HG03460 (cell line): ENCODE measurements around the gene ZNF277.
"Not testable (repeated sequence)": the region's sequence is repeated elsewhere in the genome, so short reads cannot be mapped to it uniquely, and the experiment has no call there.

Experiments used
- ATAC-seq: cut with Tn5 transposase; IDR thresholded peaks from one replicate; pipeline ENCODE4 v1.9.1; 2021; ENCODE audit not compliant: unreplicated experiment

The ZNF277 gene

DNA sequence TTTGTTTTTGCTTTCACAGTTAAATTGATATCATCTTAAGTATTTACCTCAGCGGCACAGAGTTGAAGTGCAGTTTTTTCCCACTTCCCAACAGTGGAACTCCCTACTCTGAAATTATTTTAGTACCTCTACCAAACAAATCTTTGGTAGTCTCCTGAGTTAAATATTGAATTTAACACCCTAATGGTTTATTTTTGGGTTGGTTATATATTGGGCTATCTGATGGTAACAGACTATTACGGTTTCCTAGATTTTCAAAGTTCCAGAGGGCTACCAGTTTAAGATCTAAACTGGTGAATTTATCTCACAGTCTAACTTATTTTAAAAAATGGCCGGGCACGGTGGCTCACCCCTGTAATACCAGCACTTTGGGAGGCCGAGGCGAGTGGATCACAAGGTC is 1.3 kb downstream of the ZNF277 start:
- ATAC-seq, result no peak

GRCh38 chr7:112211348-112211907 is 4.9 kb downstream of the ZNF277 start:
- no peak for ATAC-seq

DNA sequence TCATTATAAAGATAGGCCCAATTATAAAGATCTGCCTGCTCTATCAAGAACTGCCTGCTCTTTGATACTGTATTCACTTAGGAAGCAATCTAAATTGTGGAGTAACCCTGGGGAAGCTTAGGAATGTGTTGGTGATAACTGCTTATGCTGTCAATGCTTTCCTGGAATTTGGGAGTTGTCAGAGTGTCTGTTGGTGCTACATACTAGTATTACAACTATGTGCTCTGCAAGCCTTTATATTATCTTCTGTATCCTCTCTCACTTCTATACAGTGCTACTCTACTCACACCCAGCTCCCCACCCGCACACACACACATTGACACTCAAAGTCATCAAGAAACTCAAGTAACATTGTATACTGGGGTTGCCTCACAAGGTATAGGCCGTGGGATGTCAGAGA is 6.1 kb downstream of the ZNF277 start:
- no peak for ATAC-seq

GRCh38 chr7:112213735-112214134 is 7.2 kb downstream of the ZNF277 start:
- ATAC-seq, result no peak

- ATAC-seq, result no peak
These were observed 7.8 kb downstream of the ZNF277 start for GRCh38 chr7:112214268-112214667.

DNA sequence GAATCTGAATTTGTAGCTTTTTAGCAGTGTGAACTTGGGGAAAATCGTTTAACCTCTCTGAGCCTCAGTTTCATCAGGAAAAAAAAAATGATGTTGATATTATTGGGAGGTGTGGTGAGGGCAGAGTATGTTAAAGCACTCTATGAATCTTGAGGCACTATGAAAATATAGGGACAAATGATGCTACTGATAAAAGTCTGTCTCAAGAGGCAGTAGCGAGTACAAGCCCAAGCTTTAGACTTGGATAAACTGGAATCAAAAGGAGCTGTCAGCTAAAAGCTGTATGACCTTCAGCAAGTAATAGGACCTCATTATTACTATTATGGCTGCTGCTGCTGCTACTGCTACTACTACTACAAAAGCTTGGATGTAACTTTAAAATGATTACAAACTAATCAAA is 8.4 kb downstream of the ZNF277 start:
- ATAC-seq, result no peak

GRCh38 chr7:112215787-112216186 is 9.3 kb downstream of the ZNF277 start:
- ATAC-seq, result no peak

DNA sequence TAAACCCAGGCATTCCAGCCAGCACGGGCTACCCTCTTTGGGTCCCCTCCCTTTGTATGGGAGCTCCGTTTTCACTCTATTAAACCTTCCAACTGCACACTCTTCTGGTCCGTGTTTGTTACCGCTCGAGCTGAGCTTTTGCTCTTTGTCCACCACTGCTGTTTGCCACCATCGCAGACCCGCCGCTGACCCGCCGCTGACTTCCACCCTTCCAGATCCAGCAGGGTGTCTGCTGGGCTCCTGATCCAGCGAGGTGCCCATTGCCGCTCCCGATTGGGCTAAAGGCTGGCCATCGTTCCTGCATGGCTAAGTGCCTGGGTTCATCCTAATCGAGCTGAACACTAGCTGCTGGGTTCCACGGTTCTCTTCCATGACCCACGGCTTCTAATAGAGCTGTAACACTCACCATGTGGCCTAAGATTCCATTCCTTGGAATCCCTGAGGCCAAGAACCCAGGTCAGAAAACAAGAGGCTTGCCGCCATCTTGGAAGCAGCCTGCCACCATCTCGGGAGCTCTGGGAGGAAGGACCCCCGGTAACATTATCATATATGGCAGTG is 14.5 kb downstream of the ZNF277 start:
- ATAC-seq, result no peak

GRCh38 chr7:112223310-112223709 is 16.8 kb downstream of the ZNF277 start:
- ATAC-seq, result no peak

DNA sequence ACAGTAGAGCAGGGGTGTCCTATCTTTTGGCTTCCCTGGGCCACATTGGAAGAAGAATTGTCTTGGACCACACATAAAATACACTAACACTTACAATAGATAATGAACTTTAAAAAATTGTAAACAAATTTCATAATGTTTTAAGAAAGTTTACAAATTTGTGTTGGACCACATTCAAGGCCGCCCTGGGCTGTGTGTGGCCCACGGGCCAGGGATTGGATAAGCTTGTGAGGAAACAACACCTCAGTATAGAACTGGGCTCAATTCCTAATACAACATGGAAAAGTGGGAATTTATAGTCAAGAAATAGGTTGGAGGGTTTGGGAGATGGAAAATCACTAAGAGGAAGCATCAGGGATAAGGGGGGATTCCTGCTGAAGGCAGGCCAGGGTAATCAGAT is 17.7 kb downstream of the ZNF277 start:
- no peak for ATAC-seq

- no peak for ATAC-seq
These were observed 18.5 kb downstream of the ZNF277 start for GRCh38 chr7:112225006-112225405.

- no peak for ATAC-seq
These were observed 20.3 kb downstream of the ZNF277 start for GRCh38 chr7:112226701-112227276.

DNA sequence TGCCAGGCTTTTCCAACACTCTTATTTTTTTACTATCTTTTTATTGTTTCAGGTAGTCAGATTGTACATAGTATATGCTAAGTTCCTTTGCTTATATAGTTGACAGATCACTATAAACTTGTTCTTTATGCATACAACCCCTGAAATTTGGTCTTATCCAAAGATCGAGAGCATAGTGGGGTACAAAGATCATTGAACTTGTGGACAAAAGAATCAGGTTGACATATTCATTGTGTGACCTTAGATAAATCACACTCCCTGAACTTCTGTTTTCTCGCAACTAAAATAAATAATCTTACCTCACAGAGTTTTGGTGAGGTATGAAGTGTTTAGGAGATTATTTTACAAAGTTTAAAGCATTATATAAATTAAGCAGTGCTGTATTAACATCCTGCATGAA is 22.1 kb downstream of the ZNF277 start:
- ATAC-seq, result no peak

GRCh38 chr7:112232212-112232978 is 25.9 kb downstream of the ZNF277 start:
- ATAC-seq, result no peak

- no peak for ATAC-seq
These were observed 26.7 kb downstream of the ZNF277 start for GRCh38 chr7:112233048-112233697.

DNA sequence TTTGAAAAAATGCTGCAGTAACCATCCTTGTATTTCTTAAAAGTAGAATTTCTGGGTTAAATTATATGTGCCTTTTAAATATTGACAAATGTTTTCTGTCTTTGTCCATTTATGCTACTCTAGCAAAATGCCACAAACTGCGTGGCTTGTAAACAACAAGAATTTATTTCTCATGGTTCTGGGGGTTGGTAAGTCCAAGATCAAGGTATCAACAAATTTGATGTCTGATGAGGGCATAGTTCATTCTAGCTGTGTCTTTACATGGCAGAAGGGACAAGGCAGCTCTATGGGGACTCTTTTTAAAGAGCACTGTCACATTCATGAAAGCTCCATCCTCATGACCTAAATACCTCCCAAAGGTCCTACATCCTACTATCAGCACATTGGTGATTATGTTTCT is 27.7 kb downstream of the ZNF277 start:
- no peak for ATAC-seq

GRCh38 chr7:112236597-112236996 is 30.1 kb downstream of the ZNF277 start:
- ATAC-seq, result no peak

GRCh38 chr7:112238330-112238729 is 31.8 kb downstream of the ZNF277 start:
- no peak for ATAC-seq

GRCh38 chr7:112238852-112239610 is 32.5 kb downstream of the ZNF277 start:
- no peak for ATAC-seq

DNA sequence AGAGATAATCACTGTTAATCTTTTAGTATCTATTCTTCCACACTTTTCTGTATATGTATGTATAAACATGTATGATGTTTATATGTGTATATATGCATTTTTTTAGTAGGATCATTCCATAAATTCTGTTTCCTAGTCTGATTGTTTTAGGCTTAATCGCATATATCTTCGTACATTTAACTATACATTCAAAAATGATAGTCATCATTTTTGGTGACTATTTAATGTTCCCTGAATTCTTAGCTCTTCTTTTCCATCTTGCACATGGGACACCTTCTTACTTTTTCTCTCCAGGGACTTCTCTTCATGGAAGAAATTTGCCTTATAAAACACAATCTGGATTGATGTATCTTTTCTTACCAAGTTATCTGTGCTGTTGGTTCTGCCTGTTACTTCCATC is 42.1 kb downstream of the ZNF277 start:
- ATAC-seq, result no peak

- not testable (repeated sequence) for ATAC-seq
These were observed 43.5 kb downstream of the ZNF277 start for GRCh38 chr7:112249967-112250366.
